ENCODE measurements around the gene DYSF. TPM values are rescaled to one million over a fixed set of nuclear protein-coding genes. Genes with fewer than 3 reads are reported as not detected.

Gene DYSF
- polyA plus RNA-seq, 1 donor (not counting 4 experiments of a cell fraction or from before 2014, with no cell fraction given): 8.2 TPM

GRCh38 chr2:71511776-71512175, 58.4 kb downstream of the DYSF start:
- Histone ChIP-seq H3K4me1 (ENCODE audit: control insufficient read depth, extremely low read depth, insufficient read depth, low read length) (no peaks in the 10 kb centered on the region), H3K4me3 (ENCODE audit: control insufficient read depth in 2 of 3, extremely low read depth in 1 of 3, insufficient read depth in 2 of 3, low read depth in 1 of 3, low read length in 3 of 3) (no peak overlapping the region), H3K36me3 (ENCODE audit: control insufficient read depth in 2 of 2, extremely low read depth in 1 of 2, insufficient read depth in 2 of 2, low read length in 2 of 2) (peaks cover 0 to 3% of the 10 kb centered on the region in 2 experiments), H3K27ac (ENCODE audit: control insufficient read depth, insufficient read depth, low read length) (no peak overlapping the region), H3K79me2 (ENCODE audit: control insufficient read depth, insufficient read depth, low read length) (no peaks in the 10 kb centered on the region), H3K9me1 (ENCODE audit: control insufficient read depth, extremely low read depth, insufficient read depth, low read length) (no peaks in the 10 kb centered on the region), H2AFZ (ENCODE audit: control insufficient read depth, low read length) (no peak overlapping the region), H3K9ac (ENCODE audit: control insufficient read depth, extremely low read depth, insufficient read depth, low read length) (no peak overlapping the region), H4K20me1 (ENCODE audit: control insufficient read depth, extremely low read depth, insufficient read depth, low read length) (no peaks in the 10 kb centered on the region), H3K27me3 (ENCODE audit: control insufficient read depth, extremely low read depth, insufficient read depth, low read length) (peaks cover 5% of the 10 kb centered on the region), H3K9me3 (ENCODE audit: control insufficient read depth, low read depth, low read length) (no peaks in the 10 kb centered on the region), H3K4me2 (ENCODE audit: control insufficient read depth, extremely low read depth, insufficient read depth, low read depth, low read length) (no peak overlapping the region)
- DNase-seq (ENCODE audit: low read depth, low spot score) (no peak), FAIRE-seq (no peak)
- no peak for TF ChIP-seq EZH2 (IDR thresholded peaks at IDR 0.05; ENCODE audit: low read length)
- TF ChIP-seq CTCF (optimal IDR thresholded peaks at IDR 0.05 in 1 of 3, IDR thresholded peaks at IDR 0.05 in 1 of 3, conservative IDR thresholded peaks at IDR 0.05 in 1 of 3; ENCODE audit: extremely low read depth in 1 of 3, insufficient read depth in 2 of 3, low read length in 3 of 3): no peak
- dilution Hi-C loops (cut with MboI; ENCODE audit: extremely low pct_ligation_motif_present, low sequenced_read_pairs): no loop called here

- Histone ChIP-seq H3K4me1 (ENCODE audit: control insufficient read depth, extremely low read depth, insufficient read depth, low read length) (no peaks in the 10 kb centered on the region), H3K36me3 (ENCODE audit: control insufficient read depth in 2 of 2, extremely low read depth in 1 of 2, insufficient read depth in 2 of 2, low read length in 2 of 2) (peaks cover 0 to 3% of the 10 kb centered on the region in 2 experiments), H3K9me1 (ENCODE audit: control insufficient read depth, extremely low read depth, insufficient read depth, low read length) (no peaks in the 10 kb centered on the region), H3K9ac (ENCODE audit: control insufficient read depth, extremely low read depth, insufficient read depth, low read length) (no peak overlapping the region), H3K79me2 (ENCODE audit: control insufficient read depth, insufficient read depth, low read length) (no peaks in the 10 kb centered on the region), H3K27ac (ENCODE audit: control insufficient read depth, insufficient read depth, low read length) (no peak overlapping the region), H2AFZ (ENCODE audit: control insufficient read depth, low read length) (no peak overlapping the region), H3K4me2 (ENCODE audit: control insufficient read depth, extremely low read depth, insufficient read depth, low read depth, low read length) (no peak overlapping the region), H3K27me3 (ENCODE audit: control insufficient read depth, extremely low read depth, insufficient read depth, low read length) (peaks cover 5% of the 10 kb centered on the region), H4K20me1 (ENCODE audit: control insufficient read depth, extremely low read depth, insufficient read depth, low read length) (no peaks in the 10 kb centered on the region), H3K9me3 (ENCODE audit: control insufficient read depth, low read depth, low read length) (no peaks in the 10 kb centered on the region), H3K4me3 (ENCODE audit: control insufficient read depth in 2 of 3, extremely low read depth in 1 of 3, insufficient read depth in 2 of 3, low read depth in 1 of 3, low read length in 3 of 3) (no peak overlapping the region)
- DNase-seq (ENCODE audit: low read depth, low spot score): no peak
- TF ChIP-seq EZH2 (IDR thresholded peaks at IDR 0.05; ENCODE audit: low read length) (no peak), CTCF (optimal IDR thresholded peaks at IDR 0.05 in 1 of 3, IDR thresholded peaks at IDR 0.05 in 1 of 3, conservative IDR thresholded peaks at IDR 0.05 in 1 of 3; ENCODE audit: extremely low read depth in 1 of 3, insufficient read depth in 2 of 3, low read length in 3 of 3) (no peak)
- FAIRE-seq: no peak
- dilution Hi-C loops (cut with MboI; ENCODE audit: extremely low pct_ligation_motif_present, low sequenced_read_pairs): no loop called here
These were observed 59.0 kb downstream of the DYSF start for GRCh38 chr2:71512386-71512785.

Measured in keratinocyte (primary cell).